Measurements from ENCODE around the gene PPP1R12C. TPM values are rescaled to one million over a fixed set of nuclear protein-coding genes. Genes with fewer than 3 reads are reported as not detected.

PPP1R12C gene
- total RNA-seq, 1 experiment from 2014 or later, result 76.4 TPM

GRCh38 chr19:55158848-55159749 is 41.7 kb upstream of the PPP1R12C start:
- DNase-seq (ENCODE audit: unreplicated experiment), result peak; percentile 65
- H3K9me3 Mint-ChIP-seq (ENCODE audit: unreplicated experiment), result no peaks in the 10 kb centered on the region
- H3K36me3 Mint-ChIP-seq (ENCODE audit: insufficient read depth, unreplicated experiment), result no peaks in the 10 kb centered on the region
- intact Hi-C loops (cut with micrococcal nuclease), result no loop called here
- H3K27me3 Mint-ChIP-seq (ENCODE audit: insufficient read depth, unreplicated experiment), result no peaks in the 10 kb centered on the region
- H3K27ac Mint-ChIP-seq (ENCODE audit: low read depth, unreplicated experiment), result peak overlapping the region; percentile 75
- TF ChIP-seq CTCF (IDR thresholded peaks at IDR 0.05; ENCODE audit: unreplicated experiment), result no peak
- peak overlapping the region; percentile 44 for H3K4me3 Mint-ChIP-seq (ENCODE audit: unreplicated experiment)
- ChIA-PET CTCF (interaction anchor here (0.5 to 3.6 kb wide), 22 partner anchors 10 to 1064 kb away, joined by 3 to 25 read pairs (median 4); partner anchors contain the start of gene NAT14), POLR2A (interaction anchor here (0.6 to 1.2 kb wide), 7 partner anchors 10 to 485 kb away, joined by 3 to 7 read pairs (median 4); partner anchors contain the start of genes RDH13 and SYT5)
- H3K4me1 Mint-ChIP-seq (ENCODE audit: insufficient read depth, unreplicated experiment), result peaks cover 27% of the 10 kb centered on the region
- no TSS peak for BruUV-seq (replicated peaks)

GRCh38 chr19:55158423-55158822 is 41.0 kb upstream of the PPP1R12C start:
- Mint-ChIP-seq H3K9me3 (ENCODE audit: unreplicated experiment) (no peaks in the 10 kb centered on the region), H3K4me3 (ENCODE audit: unreplicated experiment) (no peak overlapping the region), H3K27me3 (ENCODE audit: insufficient read depth, unreplicated experiment) (no peaks in the 10 kb centered on the region), H3K27ac (ENCODE audit: low read depth, unreplicated experiment) (peak overlapping the region; percentile 75), H3K36me3 (ENCODE audit: insufficient read depth, unreplicated experiment) (no peaks in the 10 kb centered on the region), H3K4me1 (ENCODE audit: insufficient read depth, unreplicated experiment) (peaks cover 27% of the 10 kb centered on the region)
- TF ChIP-seq CTCF (IDR thresholded peaks at IDR 0.05; ENCODE audit: unreplicated experiment), result no peak
- ChIA-PET CTCF (interaction anchor here (0.7 to 3.6 kb wide), 4 partner anchors 15 to 225 kb away, joined by 3 to 25 read pairs (median 4); no protein-coding TSS in a partner anchor), POLR2A (interaction anchor here (1.1 kb wide), 1 partner anchor 10 kb away, joined by 7 read pairs; no protein-coding TSS in a partner anchor)
- intact Hi-C loops (cut with micrococcal nuclease), result no loop called here
- no peak for DNase-seq (ENCODE audit: unreplicated experiment)
- BruUV-seq (replicated peaks), result no TSS peak

GRCh38 chr19:55157064-55157908 is 39.8 kb upstream of the PPP1R12C start, which contains the start of gene TNNI3:
TSS of gene TNNI3 (minus strand) at chr19:55157732. CDS start at chr19:55157589, 143 bp downstream.
- DNase-seq (ENCODE audit: unreplicated experiment), result no peak
- Mint-ChIP-seq H3K36me3 (ENCODE audit: insufficient read depth, unreplicated experiment) (no peaks in the 10 kb centered on the region), H3K9me3 (ENCODE audit: unreplicated experiment) (peaks cover 2% of the 10 kb centered on the region), H3K27me3 (ENCODE audit: insufficient read depth, unreplicated experiment) (no peaks in the 10 kb centered on the region), H3K27ac (ENCODE audit: low read depth, unreplicated experiment) (peak within 1 kb of the TSS; percentile 75), H3K4me3 (ENCODE audit: unreplicated experiment) (no peak within 1 kb of the TSS), H3K4me1 (ENCODE audit: insufficient read depth, unreplicated experiment) (peaks cover 27% of the 10 kb centered on the region)
- intact Hi-C loops (cut with micrococcal nuclease), result no loop called here
- no peak for TF ChIP-seq CTCF (IDR thresholded peaks at IDR 0.05; ENCODE audit: unreplicated experiment)
- CTCF ChIA-PET, result interaction anchor here (0.7 to 3.6 kb wide), 4 partner anchors 13 to 226 kb away, joined by 3 to 25 read pairs (median 4); no protein-coding TSS in a partner anchor
- POLR2A ChIA-PET, result no interaction called here
- no TSS peak for BruUV-seq (replicated peaks)
